ENCODE results near the gene ATXN7L3. TPM values are rescaled to one million over a fixed set of nuclear protein-coding genes. Genes with fewer than 3 reads are reported as not detected.

Gene ATXN7L3
- polyA plus RNA-seq, 1 experiment, result 51.6 TPM

DNA sequence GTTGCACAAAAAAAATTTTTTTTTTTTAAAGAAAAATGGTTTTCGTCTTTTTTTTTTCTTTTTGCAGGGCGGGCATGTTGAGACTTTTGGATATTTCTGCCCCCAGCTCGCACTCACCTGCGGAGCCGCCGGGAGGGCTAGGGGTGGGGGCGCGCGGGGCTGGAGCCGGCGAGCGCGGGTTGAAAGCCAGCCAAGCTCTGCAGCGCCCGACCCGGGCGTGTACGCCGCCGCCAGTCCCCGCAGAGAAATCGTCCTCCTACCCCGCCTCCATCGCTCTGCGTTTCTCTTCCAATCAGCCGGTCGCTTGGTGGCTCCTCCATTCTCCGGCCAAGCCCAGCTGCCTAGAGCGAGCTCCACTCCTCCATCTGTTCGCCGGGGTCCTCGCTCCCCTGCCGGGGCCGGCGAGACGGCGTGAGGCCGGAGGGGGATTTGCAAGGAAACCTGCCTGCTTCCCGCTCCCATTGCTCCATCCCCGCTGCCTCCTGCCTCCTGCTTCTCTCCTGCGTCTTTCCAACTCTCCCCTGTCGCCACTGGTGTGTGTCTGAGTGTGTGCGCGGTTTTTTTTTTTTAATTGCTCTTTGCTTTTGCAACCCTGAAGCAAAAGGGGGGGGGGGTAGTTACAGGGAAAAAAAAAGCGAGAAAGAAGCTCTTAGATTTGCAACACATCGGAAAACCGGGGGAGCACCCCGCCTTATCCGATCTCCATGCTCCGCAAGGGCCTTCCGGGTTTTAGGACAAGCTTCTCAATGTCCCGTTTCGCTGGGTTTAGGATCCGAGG, 21.6 kb upstream of the ATXN7L3 start:
- CTCF ChIA-PET, result interaction anchor here (0.6 to 2.1 kb wide), 6 partner anchors 11 to 292 kb away, joined by 3 to 19 read pairs (median 6); partner anchors contain the start of gene GRN
- Histone ChIP-seq H3K9me3 (ENCODE audit: control insufficient read depth, insufficient read depth, low read length) (no peaks in the 10 kb centered on the region; the same call in 1 of the 2 replicates), H3K27ac (ENCODE audit: low read depth, low read length) (peak overlapping the region; percentile 73), H3K4me3 (ENCODE audit: low read depth, low read length) (peak overlapping the region; percentile 83), H3K27me3 (ENCODE audit: control insufficient read depth, insufficient read depth, low read length) (no peaks in the 10 kb centered on the region)
- TF ChIP-seq, protein P1, sequence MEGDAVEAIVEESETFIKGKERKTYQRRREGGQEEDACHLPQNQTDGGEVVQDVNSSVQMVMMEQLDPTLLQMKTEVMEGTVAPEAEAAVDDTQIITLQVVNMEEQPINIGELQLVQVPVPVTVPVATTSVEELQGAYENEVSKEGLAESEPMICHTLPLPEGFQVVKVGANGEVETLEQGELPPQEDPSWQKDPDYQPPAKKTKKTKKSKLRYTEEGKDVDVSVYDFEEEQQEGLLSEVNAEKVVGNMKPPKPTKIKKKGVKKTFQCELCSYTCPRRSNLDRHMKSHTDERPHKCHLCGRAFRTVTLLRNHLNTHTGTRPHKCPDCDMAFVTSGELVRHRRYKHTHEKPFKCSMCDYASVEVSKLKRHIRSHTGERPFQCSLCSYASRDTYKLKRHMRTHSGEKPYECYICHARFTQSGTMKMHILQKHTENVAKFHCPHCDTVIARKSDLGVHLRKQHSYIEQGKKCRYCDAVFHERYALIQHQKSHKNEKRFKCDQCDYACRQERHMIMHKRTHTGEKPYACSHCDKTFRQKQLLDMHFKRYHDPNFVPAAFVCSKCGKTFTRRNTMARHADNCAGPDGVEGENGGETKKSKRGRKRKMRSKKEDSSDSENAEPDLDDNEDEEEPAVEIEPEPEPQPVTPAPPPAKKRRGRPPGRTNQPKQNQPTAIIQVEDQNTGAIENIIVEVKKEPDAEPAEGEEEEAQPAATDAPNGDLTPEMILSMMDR (IDR thresholded peaks at IDR 0.05; ENCODE audit: low read depth, low read length), result no peak
- POLR2A ChIA-PET, result interaction anchor here (0.5 to 3.5 kb wide), 15 partner anchors 10 to 1556 kb away, joined by 3 to 11 read pairs (median 4); partner anchors contain the start of genes ATXN7L3, SLC25A39 and TMUB2
- DNase-seq (ENCODE audit: low read depth, low spot score), result no peak

DNA sequence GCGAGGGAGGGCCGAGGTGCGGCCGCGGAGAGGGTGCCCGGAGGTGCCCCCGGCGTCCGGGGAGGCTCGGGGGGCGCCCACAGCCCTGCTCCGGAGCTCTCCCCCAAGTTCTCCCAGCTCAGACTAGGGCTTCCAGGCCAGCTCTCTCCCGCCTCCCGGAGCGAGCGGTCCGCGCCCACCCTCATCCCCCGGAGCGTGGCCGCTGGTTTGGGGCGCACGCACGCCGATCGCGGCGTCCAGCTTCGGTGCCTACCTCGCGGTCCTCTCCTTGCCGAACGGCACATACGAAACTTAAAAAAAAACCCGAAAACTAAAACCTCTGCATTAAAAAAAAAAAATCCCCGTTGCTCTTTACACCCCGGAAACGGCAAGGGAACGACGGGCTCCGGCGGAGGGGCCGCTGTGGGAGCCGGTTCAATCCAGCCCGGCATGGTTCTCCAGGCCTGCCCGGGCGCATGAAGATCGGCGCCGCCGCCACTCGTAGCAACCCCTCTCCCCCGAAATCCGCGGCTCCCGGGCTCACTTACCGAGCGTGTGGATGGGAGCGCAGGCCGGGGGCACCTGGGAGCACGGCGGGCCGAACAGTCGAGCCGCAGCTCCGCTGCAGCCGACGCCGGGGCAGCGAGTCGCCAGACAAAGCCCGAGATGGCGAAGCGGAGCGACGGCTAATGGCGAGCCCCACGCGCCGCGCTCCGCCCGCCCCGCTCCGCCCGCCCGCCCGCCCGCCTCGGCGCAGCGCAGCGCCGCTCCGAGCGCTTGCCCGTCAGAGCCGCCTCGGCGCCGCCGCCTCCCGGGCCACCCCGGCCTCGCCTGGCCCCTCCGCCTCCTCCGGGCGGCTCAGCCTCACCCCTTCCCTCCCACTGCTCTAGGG, 20.8 kb upstream of the ATXN7L3 start:
- H3K9me3 ChIP-seq (ENCODE audit: control insufficient read depth, insufficient read depth, low read length), result no peaks in the 10 kb centered on the region; the same call in 1 of the 2 replicates
- H3K27ac ChIP-seq (ENCODE audit: low read depth, low read length), result peak overlapping the region; percentile 61
- no peaks in the 10 kb centered on the region for H3K27me3 ChIP-seq (ENCODE audit: control insufficient read depth, insufficient read depth, low read length)
- TF ChIP-seq, protein P1 (IDR thresholded peaks at IDR 0.05; ENCODE audit: low read depth, low read length), result no peak
- H3K4me3 ChIP-seq (ENCODE audit: low read depth, low read length), result peak overlapping the region; percentile 83
- CTCF ChIA-PET, result interaction anchor here (0.6 to 1.4 kb wide), 4 partner anchors 11 to 381 kb away, joined by 3 to 16 read pairs (median 5); no protein-coding TSS in a partner anchor
- POLR2A ChIA-PET, result interaction anchor here (0.6 to 3.5 kb wide), 10 partner anchors 10 to 1555 kb away, joined by 3 to 11 read pairs (median 4); partner anchors contain the start of genes SLC25A39 and TMUB2
- DNase-seq (ENCODE audit: low read depth, low spot score), result no peak

DNA sequence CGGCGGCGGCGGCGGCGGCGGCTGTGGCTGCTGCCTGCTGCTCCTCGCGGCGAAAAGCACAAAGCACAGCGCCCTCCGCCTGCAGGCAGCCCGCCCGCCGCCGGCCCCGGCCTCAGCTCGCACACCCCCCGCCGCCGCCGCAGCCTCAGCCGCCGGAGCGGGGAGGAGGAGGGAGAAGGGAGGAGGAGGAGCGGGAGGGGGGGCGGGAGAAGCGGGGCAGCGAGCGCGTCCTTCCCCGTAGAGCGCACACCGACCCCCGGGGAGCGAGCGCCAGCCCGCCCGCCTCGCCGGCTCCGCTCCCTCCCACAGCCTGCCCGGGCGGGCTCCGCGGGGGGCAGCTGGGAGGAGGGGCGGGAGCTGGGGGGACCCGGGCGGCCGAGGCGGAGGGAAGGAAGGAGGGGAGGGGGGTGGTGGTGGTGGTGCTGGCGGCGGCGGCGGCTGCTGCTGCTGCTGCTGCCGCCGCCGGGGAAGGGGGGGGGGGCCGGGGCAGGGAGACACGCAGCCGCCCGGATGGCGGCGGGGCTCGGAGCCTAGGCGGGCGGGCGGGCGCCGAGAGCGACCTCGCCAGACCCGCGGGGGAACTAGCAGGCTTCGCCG, 20.0 kb upstream of the ATXN7L3 start, which contains the start of gene UBTF:
Gene UBTF, minus strand, starts transcription at position 60 of the 597 bp plus-strand sequence. CDS start 1,446 bp downstream, outside the sequence.
- DNase-seq (ENCODE audit: low read depth, low spot score), result no peak
- peak within 1 kb of the TSS; percentile 61 for H3K27ac ChIP-seq (ENCODE audit: low read depth, low read length)
- ChIA-PET POLR2A (interaction anchor here (0.8 to 3.5 kb wide), 4 partner anchors 9 to 105 kb away, joined by 3 to 11 read pairs (median 7); partner anchors contain the start of genes SLC25A39 and TMUB2), CTCF (interaction anchor here (0.6 to 1.0 kb wide), 3 partner anchors 10 to 382 kb away, joined by 3 to 5 read pairs (median 3); no protein-coding TSS in a partner anchor)
- TF ChIP-seq, protein P1 (IDR thresholded peaks at IDR 0.05; ENCODE audit: low read depth, low read length), result no peak
- H3K27me3 ChIP-seq (ENCODE audit: control insufficient read depth, insufficient read depth, low read length), result no peaks in the 10 kb centered on the region
- peak within 1 kb of the TSS; percentile 83 for H3K4me3 ChIP-seq (ENCODE audit: low read depth, low read length)
- no peaks in the 10 kb centered on the region; the same call in 1 of the 2 replicates for H3K9me3 ChIP-seq (ENCODE audit: control insufficient read depth, insufficient read depth, low read length)

DNA sequence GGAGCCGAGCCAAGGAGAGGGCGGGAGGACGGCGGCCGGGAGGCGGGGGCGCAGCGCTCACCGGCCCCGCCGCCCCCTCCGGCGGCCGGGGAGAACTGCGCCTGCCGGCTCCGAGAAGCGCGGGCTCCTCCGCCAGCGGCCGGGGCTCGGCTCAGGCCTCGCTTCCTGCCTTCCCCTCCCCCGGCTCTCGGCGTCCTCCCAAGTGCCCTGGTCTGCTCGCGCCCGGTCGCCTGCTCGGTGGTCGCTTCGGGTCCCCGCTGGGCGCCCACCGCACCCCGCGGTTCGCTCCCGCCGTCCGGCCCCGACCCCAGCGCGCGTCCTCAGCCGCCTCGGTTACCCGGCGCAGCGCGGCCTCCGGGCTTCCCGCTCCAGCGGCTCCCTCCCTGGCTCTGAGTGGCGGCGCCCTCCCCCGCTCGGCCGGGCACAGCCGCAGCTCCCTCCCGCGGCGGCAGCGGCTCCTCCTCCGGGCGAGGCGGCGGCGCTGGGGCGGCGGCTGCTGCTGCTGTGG, 19.5 kb upstream of the ATXN7L3 start:
- Histone ChIP-seq H3K4me3 (ENCODE audit: low read depth, low read length) (peak overlapping the region; percentile 83), H3K27me3 (ENCODE audit: control insufficient read depth, insufficient read depth, low read length) (no peaks in the 10 kb centered on the region), H3K9me3 (ENCODE audit: control insufficient read depth, insufficient read depth, low read length) (no peaks in the 10 kb centered on the region; the same call in 1 of the 2 replicates), H3K27ac (ENCODE audit: low read depth, low read length) (no peak overlapping the region)
- POLR2A ChIA-PET, result interaction anchor here (0.8 to 3.5 kb wide), 3 partner anchors 8 to 105 kb away, joined by 3 to 11 read pairs (median 8); partner anchors contain the start of genes SLC25A39 and TMUB2
- TF ChIP-seq, protein P1 (IDR thresholded peaks at IDR 0.05; ENCODE audit: low read depth, low read length), result peak; percentile 29; the same call in 1 of the 2 replicates
- no peak for DNase-seq (ENCODE audit: low read depth, low spot score)
- CTCF ChIA-PET, result interaction anchor here (0.6 kb wide), 1 partner anchor 11 kb away, joined by 3 read pairs; no protein-coding TSS in a partner anchor

All from AG04450 (cell line).